PC-9 (cell line): ENCODE measurements around the gene NCMAP. TPM values are rescaled to one million over a fixed set of nuclear protein-coding genes. Genes with fewer than 3 reads are reported as not detected.

Experiments
- BruUV-seq: library from RNA; stranded (reverse); fragments of 400-500 nt; replicated peaks from 2 replicates; lab custom pipeline; 2021; lab: Mats Ljungman, UMichigan
- CTCF ChIA-PET: fragments of 300-600 bp; sonication (Branson Sonifier 250); formaldehyde crosslinking; loops from one replicate; lab custom pipeline; 2022; ENCODE audit warnings: antibody characterized with exemption; lab: Charles Lee
- POLR2A ChIA-PET: fragments of 300-600 bp; sonication (Branson Sonifier 250); formaldehyde crosslinking; loops from one replicate; lab custom pipeline; 2022; ENCODE audit warnings: antibody characterized with exemption; ENCODE audit not compliant: unreplicated experiment; lab: Charles Lee
- DNase-seq, 2 experiments: peaks; one replicate each; pipeline versions ENCODE4 v3.0.0 to v3.0.0-alpha.2; 2015 to 2022; ENCODE audit warnings: mixed read lengths in 1 of 2
- H2AFZ ChIP-seq: fragments of 200-600 bp; sonication (generic); 2 replicates; pipeline ENCODE4 v1.8.1; 2017; ENCODE audit warnings: antibody characterized with exemption
- H3F3A ChIP-seq: fragments of 200-600 bp; sonication (generic); 2 replicates; pipeline ENCODE4 v1.8.1; 2017; ENCODE audit warnings: antibody characterized with exemption, mild to moderate bottlenecking, low read depth; ENCODE audit not compliant: insufficient read depth
- H3K27ac ChIP-seq: fragments of 200-600 bp; sonication (generic); 2 replicates; pipeline ENCODE4 v1.6.1; 2016; ENCODE audit warnings: mixed run types
- H3K27me3 ChIP-seq: fragments of 200-600 bp; sonication (generic); 2 replicates; pipeline ENCODE4 v1.6.1; 2016; ENCODE audit warnings: low read depth, mixed run types; ENCODE audit not compliant: insufficient read depth
- H3K36me3 ChIP-seq: fragments of 200-600 bp; sonication (generic); 2 replicates; pipeline ENCODE4 v1.6.1; 2016; ENCODE audit warnings: low read depth, mixed run types
- H3K4me1 ChIP-seq: fragments of 200-600 bp; sonication (generic); replicated peaks from 2 replicates; pipeline ENCODE4 v1.6.1; 2016; ENCODE audit warnings: mixed run types; ENCODE audit not compliant: insufficient read depth
- H3K4me2 ChIP-seq: fragments of 200-600 bp; sonication (generic); 2 replicates; pipeline ENCODE4 v1.6.1; 2017; ENCODE audit warnings: mixed run types
- H3K4me3 ChIP-seq: fragments of 200-600 bp; sonication (generic); 2 replicates; pipeline ENCODE4 v1.6.1; 2016; ENCODE audit warnings: mixed run types
- H3K79me2 ChIP-seq: fragments of 200-600 bp; sonication (generic); 2 replicates; pipeline ENCODE4 v1.6.1; 2017; ENCODE audit warnings: low read depth, mixed run types
- H3K9me2 ChIP-seq: fragments of 200-600 bp; sonication (generic); 2 replicates; pipeline ENCODE4 v1.8.1; 2017; ENCODE audit warnings: mild to moderate bottlenecking; ENCODE audit not compliant: insufficient read depth
- H3K9me3 ChIP-seq: fragments of 200-600 bp; sonication (generic); 2 replicates; pipeline ENCODE4 v1.8.1; 2016; ENCODE audit warnings: low read depth; ENCODE audit not compliant: insufficient read depth
- H4K20me1 ChIP-seq: fragments of 200-600 bp; sonication (generic); 2 replicates; pipeline ENCODE4 v1.8.1; 2017; ENCODE audit not compliant: insufficient read depth
- EZH2 ChIP-seq: fragments of 200-600 bp; sonication (generic); IDR thresholded peaks from 2 replicates; pipeline ENCODE4 v1.8.0; 2017; ENCODE audit warnings: antibody characterized with exemption, low read depth
- intact Hi-C: fragments of 100-400 bp; cut with micrococcal nuclease; formaldehyde crosslinking; loops from one replicate; pipeline ENCODE4 v1.10.0; 2022; ENCODE audit not compliant: unreplicated experiment
- total RNA-seq: library from RNA; stranded (reverse); gene quantifications from 2 replicates; pipeline ENCODE4 v1.2.3, GENCODE V29; 2021
- TF ChIP-seq, protein P1 (sequence below): fragments of 200-600 bp; sonication (generic); conservative IDR thresholded peaks from 2 replicates; pipeline ENCODE4 v1.6.1; 2017; ENCODE audit warnings: mixed run types, antibody characterized with exemption, mild to moderate bottlenecking, moderate library complexity

Gene NCMAP
- total RNA-seq, 1 experiment from 2014 or later = 0.20 TPM

DNA sequence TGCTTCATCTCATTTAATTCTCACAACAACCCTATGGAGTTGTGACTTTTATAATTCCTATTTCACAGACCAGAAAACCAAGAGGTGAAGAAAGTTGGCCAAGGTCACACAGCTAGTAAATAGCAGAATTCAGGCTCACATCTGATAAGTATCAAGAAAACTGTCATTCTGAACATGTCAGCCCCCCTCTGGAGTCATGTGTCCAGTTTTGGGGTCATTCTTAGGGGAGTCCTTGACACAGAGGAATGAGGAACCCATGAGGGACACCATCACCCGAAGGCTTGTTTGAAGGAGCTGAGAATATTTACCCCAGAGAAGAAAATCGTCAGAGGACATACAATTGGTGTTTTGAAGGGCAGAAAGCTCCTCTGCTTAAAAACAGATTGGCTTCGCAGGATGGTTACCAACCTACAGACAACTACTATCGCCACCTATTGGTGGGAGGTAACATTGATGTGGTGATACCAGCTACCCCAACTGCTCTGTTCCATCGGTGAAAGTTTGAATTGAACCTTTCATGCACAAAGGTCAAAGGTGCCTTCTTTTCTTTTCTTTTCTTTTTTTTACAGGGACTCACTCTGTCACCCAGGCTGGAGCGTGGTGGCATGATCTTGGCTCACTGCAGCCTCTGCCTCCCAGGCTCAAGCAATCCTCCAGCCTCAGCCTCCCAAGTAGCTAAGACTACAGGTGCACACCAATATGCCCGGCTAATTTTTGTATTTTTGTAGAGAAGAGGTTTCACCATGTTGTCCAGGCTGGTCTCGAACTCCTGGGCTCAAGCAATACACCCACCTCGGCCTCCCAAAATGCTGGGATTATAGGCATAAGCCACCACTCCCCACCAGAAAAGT is 31.3 kb downstream of the NCMAP start:
- H3K79me2 ChIP-seq = no peaks in the 10 kb centered on the region
- TF ChIP-seq EZH2 = no peak
- TF ChIP-seq, protein P1, sequence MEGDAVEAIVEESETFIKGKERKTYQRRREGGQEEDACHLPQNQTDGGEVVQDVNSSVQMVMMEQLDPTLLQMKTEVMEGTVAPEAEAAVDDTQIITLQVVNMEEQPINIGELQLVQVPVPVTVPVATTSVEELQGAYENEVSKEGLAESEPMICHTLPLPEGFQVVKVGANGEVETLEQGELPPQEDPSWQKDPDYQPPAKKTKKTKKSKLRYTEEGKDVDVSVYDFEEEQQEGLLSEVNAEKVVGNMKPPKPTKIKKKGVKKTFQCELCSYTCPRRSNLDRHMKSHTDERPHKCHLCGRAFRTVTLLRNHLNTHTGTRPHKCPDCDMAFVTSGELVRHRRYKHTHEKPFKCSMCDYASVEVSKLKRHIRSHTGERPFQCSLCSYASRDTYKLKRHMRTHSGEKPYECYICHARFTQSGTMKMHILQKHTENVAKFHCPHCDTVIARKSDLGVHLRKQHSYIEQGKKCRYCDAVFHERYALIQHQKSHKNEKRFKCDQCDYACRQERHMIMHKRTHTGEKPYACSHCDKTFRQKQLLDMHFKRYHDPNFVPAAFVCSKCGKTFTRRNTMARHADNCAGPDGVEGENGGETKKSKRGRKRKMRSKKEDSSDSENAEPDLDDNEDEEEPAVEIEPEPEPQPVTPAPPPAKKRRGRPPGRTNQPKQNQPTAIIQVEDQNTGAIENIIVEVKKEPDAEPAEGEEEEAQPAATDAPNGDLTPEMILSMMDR = peak; percentile 76
- no peaks in the 10 kb centered on the region for H3K36me3 ChIP-seq
- H3K27me3 ChIP-seq = no peaks in the 10 kb centered on the region
- no peaks in the 10 kb centered on the region for H4K20me1 ChIP-seq
- POLR2A ChIA-PET = interaction anchor here (0.6 to 0.7 kb wide), 2 partner anchors 16 to 19 kb away, joined by 5 read pairs; no protein-coding TSS in a partner anchor
- H3K4me2 ChIP-seq = peak overlapping the region; percentile 34; the same call in 1 of the 2 replicates
- DNase-seq = peak; percentile 29 to 37
- H2AFZ ChIP-seq = no peak overlapping the region
- no peak overlapping the region for H3K27ac ChIP-seq
- intact Hi-C loops = loop anchor here (2.0 kb wide), 1 partner anchor 48 kb away; no protein-coding TSS in a partner anchor
- no peaks in the 10 kb centered on the region for H3K9me3 ChIP-seq
- no peaks in the 10 kb centered on the region for H3K4me1 ChIP-seq
- no peak overlapping the region for H3K4me3 ChIP-seq
- CTCF ChIA-PET = interaction anchor here (0.6 to 1.8 kb wide), 10 partner anchors 12 to 388 kb away, joined by 3 to 15 read pairs (median 4); partner anchors contain the start of gene NIPAL3
- H3K9me2 ChIP-seq = no peaks in the 10 kb centered on the region
- H3F3A ChIP-seq = no peaks in the 10 kb centered on the region
- BruUV-seq = no TSS peak

DNA sequence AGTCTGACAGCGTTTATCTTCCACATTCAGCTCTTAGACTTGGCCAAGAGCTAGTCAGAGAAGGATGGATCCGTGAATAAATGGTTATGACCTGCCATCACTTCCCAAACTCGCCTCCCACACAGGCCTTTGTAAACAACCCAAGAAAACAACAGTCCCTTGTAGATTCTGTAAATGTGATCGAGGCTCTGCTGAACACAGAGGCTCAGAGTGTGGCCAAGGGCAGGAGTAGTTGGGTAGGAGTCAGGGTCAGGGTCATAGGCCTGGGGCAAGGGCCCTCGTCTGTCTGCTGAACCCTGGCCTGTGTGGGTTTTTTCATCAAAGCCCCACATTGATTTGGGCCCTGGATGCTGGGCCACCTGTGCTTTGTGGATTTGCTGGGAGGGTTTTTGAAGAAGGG is 32.7 kb downstream of the NCMAP start:
- no peak overlapping the region for H3K27ac ChIP-seq
- H2AFZ ChIP-seq = no peak overlapping the region
- no peaks in the 10 kb centered on the region for H3K9me2 ChIP-seq
- ChIA-PET CTCF (no interaction called here), POLR2A (no interaction called here)
- no TSS peak for BruUV-seq
- intact Hi-C loops = no loop called here
- no peak for TF ChIP-seq EZH2
- TF ChIP-seq, protein P1 = no peak
- H3K4me3 ChIP-seq = no peak overlapping the region
- DNase-seq = no peak
- H3K27me3 ChIP-seq = no peaks in the 10 kb centered on the region
- no peaks in the 10 kb centered on the region for H3F3A ChIP-seq
- no peaks in the 10 kb centered on the region for H3K9me3 ChIP-seq
- no peaks in the 10 kb centered on the region for H3K4me1 ChIP-seq
- no peaks in the 10 kb centered on the region for H3K36me3 ChIP-seq
- no peaks in the 10 kb centered on the region for H3K79me2 ChIP-seq
- no peak overlapping the region for H3K4me2 ChIP-seq
- H4K20me1 ChIP-seq = no peaks in the 10 kb centered on the region

DNA sequence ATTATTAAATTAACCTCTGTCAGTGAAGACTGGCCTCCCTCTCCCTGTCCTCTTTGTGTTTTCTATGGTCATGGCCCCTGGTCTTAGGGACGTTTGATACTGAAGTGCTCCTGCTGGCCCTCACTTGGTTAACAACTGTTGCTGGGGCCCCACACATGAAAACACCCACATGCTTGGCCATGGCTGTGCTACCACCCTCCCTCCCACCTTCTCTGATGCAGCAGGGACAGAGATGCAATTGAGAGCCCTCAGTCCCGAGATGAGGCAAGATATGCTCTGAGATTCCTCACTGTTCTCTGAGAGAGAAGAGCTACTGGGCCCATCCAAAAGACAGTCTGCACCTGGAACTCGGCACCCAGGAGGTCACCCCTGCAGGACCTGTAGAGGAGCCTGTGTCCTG is 33.3 kb downstream of the NCMAP start:
- no peaks in the 10 kb centered on the region for H3K36me3 ChIP-seq
- no peaks in the 10 kb centered on the region for H3K79me2 ChIP-seq
- H3K4me2 ChIP-seq = no peak overlapping the region
- no peaks in the 10 kb centered on the region for H3K27me3 ChIP-seq
- no peak for DNase-seq
- intact Hi-C loops = no loop called here
- no peaks in the 10 kb centered on the region for H4K20me1 ChIP-seq
- H3K27ac ChIP-seq = no peak overlapping the region
- TF ChIP-seq, protein P1 = no peak
- no peak for TF ChIP-seq EZH2
- H2AFZ ChIP-seq = no peak overlapping the region
- no peaks in the 10 kb centered on the region for H3K9me2 ChIP-seq
- no peak overlapping the region for H3K4me3 ChIP-seq
- H3K9me3 ChIP-seq = no peaks in the 10 kb centered on the region
- CTCF ChIA-PET = no interaction called here
- no peaks in the 10 kb centered on the region for H3F3A ChIP-seq
- POLR2A ChIA-PET = no interaction called here
- 0 out of 2 replicates have a peak, but pooled peaks cover 2% of the 10 kb centered on the region for H3K4me1 ChIP-seq
- BruUV-seq = no TSS peak
